AG08396 (cell line): ENCODE data around the gene DEFB121.

ENCODE experiments used
- DNase-seq: peaks from one replicate; pipeline ENCODE4 v3.0.0; 2012; ENCODE audit warnings: low spot score, mixed read lengths

Gene DEFB121

DNA sequence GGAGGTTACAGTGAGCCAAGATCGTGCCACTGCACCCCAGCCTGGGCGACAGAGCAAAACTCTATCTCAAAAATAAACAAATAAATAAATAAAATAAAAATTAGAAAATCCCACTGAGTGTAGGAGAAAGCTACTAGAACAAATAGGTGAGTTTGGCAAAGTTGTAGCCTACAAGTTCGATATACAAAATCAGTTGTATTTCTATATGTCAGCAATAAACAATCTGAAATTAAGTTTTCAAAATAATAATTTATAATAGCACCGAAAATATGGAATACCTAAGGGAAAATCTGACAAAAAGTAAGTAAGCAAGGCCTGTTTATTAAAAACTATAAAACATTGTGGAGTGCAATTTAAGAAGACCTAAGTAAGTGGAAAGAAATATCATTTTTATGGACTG lies 42.7 kb downstream of the DEFB121 start:
- no peak for DNase-seq

DNA sequence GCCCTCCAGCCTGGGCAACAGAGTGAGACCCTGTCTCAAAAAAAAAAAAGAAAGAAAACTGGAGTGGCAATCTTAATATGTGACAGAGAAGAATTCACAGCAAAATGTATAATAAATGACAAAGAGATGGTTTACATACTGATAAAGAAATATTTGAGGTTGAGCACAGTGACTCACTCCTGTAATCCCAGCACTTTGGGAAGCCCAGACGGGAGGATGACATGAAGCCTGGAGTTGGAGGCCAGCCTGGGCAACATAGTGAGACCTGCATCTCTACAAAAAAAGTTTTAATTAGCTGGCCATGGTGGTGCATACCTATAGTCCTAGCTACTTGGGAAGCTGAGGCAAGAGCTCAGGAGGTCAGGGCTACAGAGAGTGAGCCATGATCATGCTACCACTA lies 50.0 kb downstream of the DEFB121 start:
- no peak for DNase-seq
